Measurements from ENCODE around the gene NR2F6.

DNA sequence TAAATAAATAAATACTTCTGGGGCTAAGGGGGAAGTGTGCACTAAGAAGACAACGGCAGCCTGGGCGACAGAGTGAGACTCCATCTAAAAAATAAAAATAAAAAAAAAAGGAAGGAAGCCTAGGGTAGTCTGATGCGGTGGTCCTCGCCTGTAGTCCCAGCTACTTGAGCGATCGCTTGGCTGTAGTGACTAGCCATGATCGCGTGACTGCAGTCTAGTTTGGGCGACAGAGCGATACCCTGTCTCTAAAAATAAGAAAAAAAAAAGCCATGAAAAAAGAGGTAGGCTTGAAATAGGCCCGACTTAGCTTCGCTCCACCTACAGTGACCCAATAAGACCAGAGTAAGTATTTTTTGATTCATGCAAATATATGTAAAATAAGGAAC lies 20.9 kb upstream of the NR2F6 start:
- TF ChIP-seq, protein P1, sequence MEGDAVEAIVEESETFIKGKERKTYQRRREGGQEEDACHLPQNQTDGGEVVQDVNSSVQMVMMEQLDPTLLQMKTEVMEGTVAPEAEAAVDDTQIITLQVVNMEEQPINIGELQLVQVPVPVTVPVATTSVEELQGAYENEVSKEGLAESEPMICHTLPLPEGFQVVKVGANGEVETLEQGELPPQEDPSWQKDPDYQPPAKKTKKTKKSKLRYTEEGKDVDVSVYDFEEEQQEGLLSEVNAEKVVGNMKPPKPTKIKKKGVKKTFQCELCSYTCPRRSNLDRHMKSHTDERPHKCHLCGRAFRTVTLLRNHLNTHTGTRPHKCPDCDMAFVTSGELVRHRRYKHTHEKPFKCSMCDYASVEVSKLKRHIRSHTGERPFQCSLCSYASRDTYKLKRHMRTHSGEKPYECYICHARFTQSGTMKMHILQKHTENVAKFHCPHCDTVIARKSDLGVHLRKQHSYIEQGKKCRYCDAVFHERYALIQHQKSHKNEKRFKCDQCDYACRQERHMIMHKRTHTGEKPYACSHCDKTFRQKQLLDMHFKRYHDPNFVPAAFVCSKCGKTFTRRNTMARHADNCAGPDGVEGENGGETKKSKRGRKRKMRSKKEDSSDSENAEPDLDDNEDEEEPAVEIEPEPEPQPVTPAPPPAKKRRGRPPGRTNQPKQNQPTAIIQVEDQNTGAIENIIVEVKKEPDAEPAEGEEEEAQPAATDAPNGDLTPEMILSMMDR (conservative IDR thresholded peaks at IDR 0.05) = no peak
- TF ChIP-seq ZFX (IDR thresholded peaks at IDR 0.05) = no peak

Measured in C4-2B (cell line).